ENCODE data around the gene BRAT1. TPM values are rescaled to one million over a fixed set of nuclear protein-coding genes. Genes with fewer than 3 reads are reported as not detected.

The BRAT1 gene
- polyA plus RNA-seq, 1 experiment, result 6.2 TPM

DNA sequence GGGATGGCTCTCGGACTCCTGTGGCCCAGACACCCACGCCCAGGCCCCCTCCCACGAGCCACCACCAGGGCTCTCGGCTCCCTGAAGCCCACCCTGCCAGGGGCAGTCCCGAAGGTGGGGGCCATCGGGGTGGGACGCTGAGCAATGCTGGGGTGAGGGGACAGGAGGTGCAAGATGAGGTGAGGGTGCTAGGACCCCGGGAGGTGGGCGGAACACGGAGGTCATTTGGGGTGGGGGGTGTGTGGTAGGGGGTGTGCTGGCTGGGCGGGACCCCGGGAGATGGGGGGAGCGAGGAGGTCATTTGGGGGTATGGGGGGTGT, 52.7 kb downstream of the BRAT1 start:
- POLR2A ChIA-PET, result no interaction called here
- H3K9me3 ChIP-seq (ENCODE audit: control insufficient read depth, insufficient read depth, low read length), result no peaks in the 10 kb centered on the region; the same call in 1 of the 2 replicates
- DNase-seq (ENCODE audit: low read depth, low spot score), result no peak
- H3K4me3 ChIP-seq (ENCODE audit: low read depth, low read length), result no peak overlapping the region
- peaks cover 6% of the 10 kb centered on the region for H3K27me3 ChIP-seq (ENCODE audit: control insufficient read depth, insufficient read depth, low read length)
- no peak overlapping the region for H3K27ac ChIP-seq (ENCODE audit: low read depth, low read length)
- TF ChIP-seq, protein P1, sequence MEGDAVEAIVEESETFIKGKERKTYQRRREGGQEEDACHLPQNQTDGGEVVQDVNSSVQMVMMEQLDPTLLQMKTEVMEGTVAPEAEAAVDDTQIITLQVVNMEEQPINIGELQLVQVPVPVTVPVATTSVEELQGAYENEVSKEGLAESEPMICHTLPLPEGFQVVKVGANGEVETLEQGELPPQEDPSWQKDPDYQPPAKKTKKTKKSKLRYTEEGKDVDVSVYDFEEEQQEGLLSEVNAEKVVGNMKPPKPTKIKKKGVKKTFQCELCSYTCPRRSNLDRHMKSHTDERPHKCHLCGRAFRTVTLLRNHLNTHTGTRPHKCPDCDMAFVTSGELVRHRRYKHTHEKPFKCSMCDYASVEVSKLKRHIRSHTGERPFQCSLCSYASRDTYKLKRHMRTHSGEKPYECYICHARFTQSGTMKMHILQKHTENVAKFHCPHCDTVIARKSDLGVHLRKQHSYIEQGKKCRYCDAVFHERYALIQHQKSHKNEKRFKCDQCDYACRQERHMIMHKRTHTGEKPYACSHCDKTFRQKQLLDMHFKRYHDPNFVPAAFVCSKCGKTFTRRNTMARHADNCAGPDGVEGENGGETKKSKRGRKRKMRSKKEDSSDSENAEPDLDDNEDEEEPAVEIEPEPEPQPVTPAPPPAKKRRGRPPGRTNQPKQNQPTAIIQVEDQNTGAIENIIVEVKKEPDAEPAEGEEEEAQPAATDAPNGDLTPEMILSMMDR (IDR thresholded peaks at IDR 0.05; ENCODE audit: low read depth, low read length), result no peak
- CTCF ChIA-PET, result no interaction called here

DNA sequence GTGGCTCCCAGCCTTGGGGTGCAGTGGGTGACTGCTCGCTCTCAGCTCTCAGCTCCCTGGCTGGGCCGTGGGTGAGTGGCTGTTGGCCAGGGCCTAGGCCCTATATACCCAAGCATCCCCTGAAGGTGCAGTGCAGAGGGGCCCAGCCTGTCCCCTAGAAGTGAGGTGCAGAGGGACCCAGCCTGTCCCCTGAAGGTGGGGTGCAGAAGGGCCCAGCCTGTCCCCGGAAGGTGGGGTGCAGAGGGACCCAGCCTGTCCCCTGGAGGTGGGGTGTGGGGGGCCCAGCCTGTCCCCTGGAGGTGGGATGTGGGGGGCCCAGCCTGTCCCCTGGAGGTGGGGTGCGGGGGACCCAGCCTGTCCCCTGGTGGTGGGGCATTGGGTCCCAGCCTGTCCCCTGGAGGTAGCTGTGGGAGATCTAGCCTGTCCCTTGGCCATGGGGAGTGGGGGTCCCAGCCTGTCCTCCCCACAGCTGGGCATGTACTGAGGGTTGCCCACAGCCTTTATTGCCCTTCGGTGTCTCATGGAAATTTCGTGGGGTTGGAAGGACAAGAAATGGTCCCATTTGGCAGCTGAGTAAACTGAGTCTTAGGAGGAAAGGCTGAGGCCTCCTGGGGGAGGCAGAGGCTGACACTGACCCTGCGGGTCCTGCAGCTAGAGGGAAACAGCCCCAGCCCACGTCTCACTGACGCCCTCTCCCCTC, 53.2 kb downstream of the BRAT1 start:
- TF ChIP-seq, protein P1 (IDR thresholded peaks at IDR 0.05; ENCODE audit: low read depth, low read length), result no peak
- POLR2A ChIA-PET, result no interaction called here
- no peak overlapping the region for H3K27ac ChIP-seq (ENCODE audit: low read depth, low read length)
- H3K27me3 ChIP-seq (ENCODE audit: control insufficient read depth, insufficient read depth, low read length), result peaks cover 10% of the 10 kb centered on the region
- no peaks in the 10 kb centered on the region; the same call in 1 of the 2 replicates for H3K9me3 ChIP-seq (ENCODE audit: control insufficient read depth, insufficient read depth, low read length)
- DNase-seq (ENCODE audit: low read depth, low spot score), result no peak
- H3K4me3 ChIP-seq (ENCODE audit: low read depth, low read length), result no peak overlapping the region
- CTCF ChIA-PET, result interaction anchor here (0.5 kb wide), 1 partner anchor 838 kb away, joined by 6 read pairs; no protein-coding TSS in a partner anchor

DNA sequence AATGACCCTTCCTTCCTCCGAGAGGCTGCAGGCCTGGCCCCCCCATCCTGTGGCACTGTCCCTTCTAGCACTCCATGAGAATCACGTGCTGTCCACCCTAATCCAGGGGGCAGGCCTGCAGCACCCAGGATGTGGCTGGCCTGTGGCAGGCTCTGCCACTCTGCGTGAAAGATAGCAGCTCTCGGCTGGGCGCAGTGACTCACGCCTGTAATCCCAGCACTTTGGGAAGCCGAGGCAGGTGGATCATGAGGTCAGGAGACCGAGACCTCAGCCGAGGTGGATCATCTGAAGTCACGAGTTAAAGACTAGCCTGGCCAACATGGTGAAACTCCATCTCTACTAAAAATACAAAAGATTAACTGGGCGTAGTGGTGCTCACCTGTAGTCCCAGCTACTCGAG, 54.6 kb downstream of the BRAT1 start:
- CTCF ChIA-PET, result no interaction called here
- TF ChIP-seq, protein P1 (IDR thresholded peaks at IDR 0.05; ENCODE audit: low read depth, low read length), result no peak
- H3K27me3 ChIP-seq (ENCODE audit: control insufficient read depth, insufficient read depth, low read length), result peaks cover 13% of the 10 kb centered on the region
- H3K27ac ChIP-seq (ENCODE audit: low read depth, low read length), result no peak overlapping the region
- H3K4me3 ChIP-seq (ENCODE audit: low read depth, low read length), result no peak overlapping the region
- DNase-seq (ENCODE audit: low read depth, low spot score), result no peak
- peaks cover 3% of the 10 kb centered on the region; the same call in 1 of the 2 replicates for H3K9me3 ChIP-seq (ENCODE audit: control insufficient read depth, insufficient read depth, low read length)
- POLR2A ChIA-PET, result interaction anchor here (0.6 to 0.9 kb wide), 3 partner anchors 16 to 101 kb away, joined by 3 to 12 read pairs (median 4); no protein-coding TSS in a partner anchor

DNA sequence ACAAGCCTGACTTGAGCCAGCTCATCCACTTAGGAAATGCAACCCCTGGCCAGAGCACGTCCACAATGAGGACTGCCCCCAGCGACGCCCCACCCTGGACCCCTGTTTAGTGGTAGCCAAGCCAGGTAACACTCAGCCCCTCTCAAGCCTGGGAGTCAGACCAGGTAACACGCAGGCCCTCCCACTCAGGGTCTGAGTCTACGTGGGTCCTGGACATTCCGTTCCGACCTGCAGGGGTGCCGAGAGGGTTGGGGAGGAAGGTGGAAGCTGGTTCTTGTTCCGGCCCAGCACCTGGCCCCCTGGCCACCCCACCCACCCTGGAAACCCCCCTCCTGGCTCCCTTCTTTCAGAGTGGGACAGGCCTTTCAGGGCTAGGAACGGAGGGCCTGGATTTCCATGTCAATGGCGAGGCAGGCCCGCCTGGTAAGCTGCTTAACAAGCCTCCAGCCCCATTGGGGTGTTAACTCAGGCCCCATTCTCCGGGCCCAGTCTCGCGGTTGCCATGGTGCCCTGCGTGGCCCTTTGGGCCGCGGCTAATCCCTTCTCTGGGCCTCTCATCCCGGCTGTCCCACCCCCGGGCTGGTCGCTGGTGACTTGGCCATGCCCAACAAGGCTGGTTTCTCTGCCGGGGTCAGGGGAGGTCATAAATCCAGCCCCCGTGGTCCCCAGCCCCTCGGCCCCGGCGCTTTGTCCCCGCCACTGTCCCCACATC, 55.4 kb downstream of the BRAT1 start:
- CTCF ChIA-PET, result interaction anchor here (0.9 to 1.7 kb wide), 2 partner anchors 31 to 210 kb away, joined by 3 to 4 read pairs; no protein-coding TSS in a partner anchor

More for the DNA sequence above, 55.4 kb downstream of the BRAT1 start:
- H3K9me3 ChIP-seq (ENCODE audit: control insufficient read depth, insufficient read depth, low read length), result peaks cover 3% of the 10 kb centered on the region; the same call in 1 of the 2 replicates
- peaks cover 13% of the 10 kb centered on the region for H3K27me3 ChIP-seq (ENCODE audit: control insufficient read depth, insufficient read depth, low read length)
- TF ChIP-seq, protein P1 (IDR thresholded peaks at IDR 0.05; ENCODE audit: low read depth, low read length), result no peak
- DNase-seq (ENCODE audit: low read depth, low spot score), result no peak
- H3K27ac ChIP-seq (ENCODE audit: low read depth, low read length), result no peak overlapping the region
- no peak overlapping the region for H3K4me3 ChIP-seq (ENCODE audit: low read depth, low read length)
- POLR2A ChIA-PET, result interaction anchor here (0.6 to 0.9 kb wide), 2 partner anchors 17 to 48 kb away, joined by 3 to 7 read pairs; no protein-coding TSS in a partner anchor

Data from AG04450 (cell line).